Camera-type eye (tissue), 1 donor: ENCODE measurements around the gene NAT10. TPM values are rescaled to one million over a fixed set of nuclear protein-coding genes. Genes with fewer than 3 reads are reported as not detected.

Experiments used
- total RNA-seq: library from RNA; depleted of rRNA; stranded (reverse); fragments of >200 nt; gene quantifications from one replicate; pipeline ENCODE4 v1.2.3, GENCODE V29; 2014

NAT10 gene
- total RNA-seq = 23.6 TPM

GRCh38 chr11:34105079-34105956, at the start of gene NAT10:
Gene NAT10 (plus strand): TSS chr11:34105629. CDS start chr11:34108226, 2,597 bp downstream.

Other genes starting within 250 kb of the NAT10 start
- 17.5 TPM for gene LMO2, start 213.6 kb upstream of the NAT10 start, total RNA-seq
- gene CAPRIN1, start 53.9 kb upstream of the NAT10 start, total RNA-seq = 304 TPM